ENCODE data around the gene NCAPG2.

The NCAPG2 gene

GRCh38 chr7:158655507-158655906, 49.1 kb downstream of the NCAPG2 start:
- no peak for DNase-seq (ENCODE audit: extremely low read depth, low read depth)

GRCh38 chr7:158651968-158652565, 52.5 kb downstream of the NCAPG2 start:
- TF ChIP-seq, protein P1, sequence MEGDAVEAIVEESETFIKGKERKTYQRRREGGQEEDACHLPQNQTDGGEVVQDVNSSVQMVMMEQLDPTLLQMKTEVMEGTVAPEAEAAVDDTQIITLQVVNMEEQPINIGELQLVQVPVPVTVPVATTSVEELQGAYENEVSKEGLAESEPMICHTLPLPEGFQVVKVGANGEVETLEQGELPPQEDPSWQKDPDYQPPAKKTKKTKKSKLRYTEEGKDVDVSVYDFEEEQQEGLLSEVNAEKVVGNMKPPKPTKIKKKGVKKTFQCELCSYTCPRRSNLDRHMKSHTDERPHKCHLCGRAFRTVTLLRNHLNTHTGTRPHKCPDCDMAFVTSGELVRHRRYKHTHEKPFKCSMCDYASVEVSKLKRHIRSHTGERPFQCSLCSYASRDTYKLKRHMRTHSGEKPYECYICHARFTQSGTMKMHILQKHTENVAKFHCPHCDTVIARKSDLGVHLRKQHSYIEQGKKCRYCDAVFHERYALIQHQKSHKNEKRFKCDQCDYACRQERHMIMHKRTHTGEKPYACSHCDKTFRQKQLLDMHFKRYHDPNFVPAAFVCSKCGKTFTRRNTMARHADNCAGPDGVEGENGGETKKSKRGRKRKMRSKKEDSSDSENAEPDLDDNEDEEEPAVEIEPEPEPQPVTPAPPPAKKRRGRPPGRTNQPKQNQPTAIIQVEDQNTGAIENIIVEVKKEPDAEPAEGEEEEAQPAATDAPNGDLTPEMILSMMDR (IDR thresholded peaks at IDR 0.05; ENCODE audit: low read depth, low read length), result no peak
- DNase-seq (ENCODE audit: extremely low read depth, low read depth), result no peak

More at GRCh38 chr7:158655507-158655906, 49.1 kb downstream of the NCAPG2 start:
- TF ChIP-seq, protein P1 (IDR thresholded peaks at IDR 0.05; ENCODE audit: low read depth, low read length), result no peak

DNA sequence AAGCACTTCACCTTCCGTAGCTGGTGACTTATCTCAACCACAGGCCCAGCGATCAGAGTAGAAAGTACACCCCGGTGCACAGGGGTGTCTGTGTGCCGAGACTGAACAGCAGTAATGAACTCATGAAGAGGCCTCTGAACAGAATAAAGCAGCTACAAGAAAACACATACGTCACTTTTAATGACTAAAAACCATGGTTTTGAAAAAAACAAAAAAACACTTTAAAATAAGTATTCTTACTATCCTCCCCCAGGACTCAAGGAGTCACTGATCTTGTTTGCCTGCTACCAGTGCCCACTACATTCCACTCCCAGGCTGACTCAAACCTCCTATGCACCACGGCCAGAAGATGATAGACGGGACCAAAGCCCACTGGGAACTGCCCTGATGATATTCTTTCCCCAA, 53.8 kb downstream of the NCAPG2 start:
- TF ChIP-seq, protein P1 (IDR thresholded peaks at IDR 0.05; ENCODE audit: low read depth, low read length), result no peak
- DNase-seq (ENCODE audit: extremely low read depth, low read depth), result peak; percentile 15

DNA sequence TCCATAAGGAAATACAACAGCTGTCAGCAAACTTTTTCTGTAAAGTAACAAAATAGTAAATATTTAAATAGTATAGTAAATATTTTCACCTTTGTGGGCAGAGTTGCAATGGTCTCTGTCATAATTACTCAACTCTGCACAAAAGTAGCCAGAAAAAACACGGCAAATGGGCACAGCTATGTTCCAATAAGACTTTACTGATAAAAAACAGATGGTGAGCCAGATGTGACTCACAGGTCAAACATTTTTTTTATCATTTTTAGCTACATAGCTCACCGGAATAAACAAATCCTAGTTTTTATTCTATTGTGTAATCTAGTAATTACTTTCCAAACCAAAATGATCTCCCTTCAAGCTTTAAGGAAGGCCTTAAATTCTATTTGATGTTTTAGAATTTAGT, 55.3 kb downstream of the NCAPG2 start:
- DNase-seq (ENCODE audit: extremely low read depth, low read depth), result peak; percentile 83
- TF ChIP-seq, protein P1 (IDR thresholded peaks at IDR 0.05; ENCODE audit: low read depth, low read length), result no peak

- no peak for DNase-seq (ENCODE audit: extremely low read depth, low read depth)
- TF ChIP-seq, protein P1 (IDR thresholded peaks at IDR 0.05; ENCODE audit: low read depth, low read length), result no peak
These were observed 55.8 kb downstream of the NCAPG2 start for GRCh38 chr7:158648787-158649186.

- no peak for DNase-seq (ENCODE audit: extremely low read depth, low read depth)
- TF ChIP-seq, protein P1 (IDR thresholded peaks at IDR 0.05; ENCODE audit: low read depth, low read length), result no peak
These were observed 56.4 kb downstream of the NCAPG2 start for GRCh38 chr7:158648168-158648567.

- TF ChIP-seq, protein P1 (IDR thresholded peaks at IDR 0.05; ENCODE audit: low read depth, low read length), result no peak
- DNase-seq (ENCODE audit: extremely low read depth, low read depth), result no peak
These were observed 57.2 kb downstream of the NCAPG2 start for GRCh38 chr7:158647475-158647792.
